Esophagus (tissue), 2 donors: Measurements from ENCODE around the gene DROSHA. TPM values are rescaled to one million over a fixed set of nuclear protein-coding genes. Genes with fewer than 3 reads are reported as not detected.
"Not testable (repeated sequence)": the region's sequence is repeated elsewhere in the genome, so short reads cannot be mapped to it uniquely, and the experiment has no call there.

Experiments used
- H3K27ac ChIP-seq, 2 donors: one replicate each; pipeline ENCODE4 v1.5.1; 2013; ENCODE audit warnings: low read depth in 2 of 2, mild to moderate bottlenecking in 2 of 2, inconsistent platforms in 1 of 2, low read length in 1 of 2, moderate library complexity in 1 of 2
- H3K27me3 ChIP-seq, 2 donors: one replicate each; pipeline ENCODE4 v1.6.1; 2013; ENCODE audit warnings: low read length in 2 of 2, control low read depth in 1 of 2, mild to moderate bottlenecking in 1 of 2; ENCODE audit not compliant: insufficient read depth in 2 of 2, control insufficient read depth in 1 of 2
- H3K36me3 ChIP-seq, 2 donors: one replicate each; pipeline ENCODE4 v1.6.1; 2013; ENCODE audit warnings: low read length in 1 of 2; ENCODE audit not compliant: control insufficient read depth in 2 of 2, insufficient read depth in 2 of 2
- H3K4me1 ChIP-seq, 2 donors: one replicate each; pipeline ENCODE4 v1.6.1; 2013; ENCODE audit warnings: low read length in 1 of 2; ENCODE audit not compliant: control insufficient read depth in 2 of 2, insufficient read depth in 2 of 2
- H3K4me3 ChIP-seq, 2 donors: one replicate each; pipeline ENCODE4 v1.5.1; 2013; ENCODE audit warnings: low read length in 2 of 2, mild to moderate bottlenecking in 2 of 2, low read depth in 1 of 2, moderate library complexity in 1 of 2
- H3K9me3 ChIP-seq, 2 donors: one replicate each; pipeline ENCODE4 v1.6.1; 2013; ENCODE audit warnings: mild to moderate bottlenecking in 2 of 2, low read depth in 1 of 2, low read length in 1 of 2, moderate library complexity in 1 of 2; ENCODE audit not compliant: control insufficient read depth in 2 of 2, insufficient read depth in 1 of 2
- WGBS, 2 donors: extraction: QIAGEN DNeasy Blood & Tissue Kit; methylation state at CpG; one replicate each; pipeline ENCODE4 v1.1.7; 2013; 5-methylcytosine and 5-hydroxymethylcytosine counted together
- polyA plus RNA-seq, 2 donors: library from polyadenylated mRNA; stranded (reverse); fragments of 200-250 nt; gene quantifications; one replicate each; pipeline ENCODE4 v1.2.3, GENCODE V29; 2013
- donor health status: healthy with polysubstance abuse.
- donor health status: Bipolar disorder and iron deficiency.

The DROSHA gene
- polyA plus RNA-seq = 10 to 100 TPM; 21.8 to 34.6 TPM

DNA sequence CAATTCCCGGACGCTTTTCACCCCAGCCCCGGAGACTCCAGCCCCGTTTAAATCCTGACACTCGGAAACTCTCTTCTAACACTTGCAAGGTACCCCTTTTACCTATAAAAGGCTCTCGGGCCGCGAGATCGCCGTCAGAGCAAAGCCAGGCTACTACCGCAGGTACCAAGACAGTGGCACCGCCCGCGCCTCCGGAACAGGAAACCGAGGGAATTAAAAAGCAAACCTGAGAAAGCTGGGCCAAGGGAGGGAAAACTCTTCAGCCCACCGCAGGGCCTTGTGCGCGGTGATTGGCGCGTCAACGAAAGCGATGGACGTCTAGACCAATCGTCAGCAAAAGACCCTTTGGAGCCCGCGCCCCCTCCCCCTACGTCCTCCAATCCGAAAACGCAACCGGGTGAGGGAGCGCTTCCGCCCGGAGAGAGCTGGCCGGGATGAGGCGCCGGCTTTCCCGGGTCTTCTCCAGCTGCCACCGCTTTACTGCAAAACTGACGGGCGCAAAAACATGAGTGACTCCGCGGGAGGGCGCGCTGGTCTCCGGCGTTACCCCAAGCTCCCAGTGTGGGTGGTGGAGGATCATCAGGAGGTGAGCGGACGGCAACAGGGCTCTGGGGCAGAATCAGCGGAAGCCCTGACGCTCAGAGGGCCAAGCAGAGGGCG lies at the start of gene DROSHA, which contains the start of gene C5orf22:
TSS of gene DROSHA (minus strand) at position 206 of the 660 bp plus-strand sequence. CDS start 3,034 bp downstream, outside the sequence.
TSS of gene C5orf22 (plus strand) at position 414 of the 660 bp plus-strand sequence. CDS start at position 506, 92 bp downstream.
- Histone ChIP-seq H3K4me1 (peaks cover 3 to 4% of the 10 kb centered on the region in 2 donors), H3K27me3 (no peaks in the 10 kb centered on the region), H3K4me3 (peak within 1 kb of the TSS; percentile 76 to 91), H3K36me3 (peaks cover 4 to 19% of the 10 kb centered on the region in 2 donors), H3K27ac (peak within 1 kb of the TSS; percentile 78 to 93), H3K9me3 (no peaks in the 10 kb centered on the region)
- WGBS, 2 donors = 0% methylated on average over 52 of the region's 52 CpGs

DNA sequence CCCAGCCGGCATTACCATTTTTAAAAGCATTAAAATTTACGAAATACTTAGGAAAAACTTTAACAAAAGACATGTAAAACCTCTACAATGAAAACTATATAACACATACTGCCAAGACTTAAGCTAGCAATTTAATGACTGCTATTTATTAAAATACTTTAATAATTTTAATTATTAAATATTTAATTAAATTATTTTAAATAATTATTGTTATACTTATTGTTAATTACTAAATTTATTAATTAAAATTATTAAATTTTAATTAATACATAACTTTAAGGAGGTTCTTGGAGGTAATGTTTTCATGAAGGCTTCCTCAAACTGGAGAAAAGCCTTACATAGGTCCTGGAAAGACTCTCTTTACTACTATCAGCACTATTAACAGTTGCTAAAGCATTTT lies 47.7 kb upstream of the DROSHA start:
- Histone ChIP-seq H3K9me3 (no peaks in the 10 kb centered on the region), H3K36me3 (no peaks in the 10 kb centered on the region), H3K27me3 (no peaks in the 10 kb centered on the region), H3K4me3 (no peak overlapping the region), H3K4me1 (no peaks in the 10 kb centered on the region), H3K27ac (no peak overlapping the region)
- 89 to 91% methylated on average over 2 of the region's 2 CpGs for WGBS, 2 donors

DNA sequence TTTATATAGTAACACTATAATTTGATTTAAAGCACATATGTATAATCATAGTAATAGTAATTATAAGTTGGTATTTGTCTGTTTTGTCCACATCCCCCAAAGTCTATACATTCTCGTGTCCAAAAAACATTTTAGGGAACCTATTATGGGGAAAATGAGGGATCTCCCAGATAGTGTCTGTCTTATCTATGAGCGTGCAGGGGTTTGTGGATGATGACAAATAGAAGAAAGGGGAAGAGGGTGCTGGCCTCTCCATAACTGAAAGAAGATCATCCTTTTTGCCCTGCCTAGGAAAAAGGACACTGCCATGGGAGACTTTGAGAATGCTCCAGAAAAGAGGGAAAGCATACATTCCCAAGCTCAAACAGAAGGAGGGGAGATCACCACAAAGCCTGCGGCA lies 45.5 kb upstream of the DROSHA start:
- 82 to 85% methylated on average over 3 of the region's 3 CpGs for WGBS, 2 donors

DNA sequence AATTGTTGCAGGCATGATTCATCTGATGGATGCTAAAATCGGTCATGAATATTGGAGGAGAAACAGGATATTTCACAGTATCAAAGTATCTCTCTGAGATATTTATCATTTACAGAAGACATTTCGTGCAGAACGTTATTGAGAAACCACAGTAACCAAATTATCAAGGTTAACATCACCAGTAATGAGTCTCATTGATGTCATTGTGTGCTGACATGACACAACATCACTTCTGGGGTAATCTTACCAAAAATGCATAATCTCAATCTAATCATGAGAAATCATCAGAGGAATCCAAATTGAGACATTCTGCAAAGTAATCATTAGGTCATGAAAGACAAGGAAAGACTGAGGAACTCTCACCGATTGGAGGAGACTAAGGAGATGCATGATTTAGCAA lies 42.9 kb upstream of the DROSHA start:
- Histone ChIP-seq H3K9me3 (no peaks in the 10 kb centered on the region), H3K27ac (no peak overlapping the region), H3K4me1 (no peaks in the 10 kb centered on the region), H3K4me3 (no peak overlapping the region), H3K36me3 (no peaks in the 10 kb centered on the region), H3K27me3 (no peaks in the 10 kb centered on the region)
- WGBS, 2 donors = 76 to 79% methylated on average over 4 of the region's 4 CpGs

More for the DNA sequence above, 45.5 kb upstream of the DROSHA start:
- Histone ChIP-seq H3K36me3 (no peaks in the 10 kb centered on the region), H3K4me1 (no peaks in the 10 kb centered on the region), H3K9me3 (no peaks in the 10 kb centered on the region), H3K27me3 (no peaks in the 10 kb centered on the region), H3K27ac (no peak overlapping the region), H3K4me3 (no peak overlapping the region)

DNA sequence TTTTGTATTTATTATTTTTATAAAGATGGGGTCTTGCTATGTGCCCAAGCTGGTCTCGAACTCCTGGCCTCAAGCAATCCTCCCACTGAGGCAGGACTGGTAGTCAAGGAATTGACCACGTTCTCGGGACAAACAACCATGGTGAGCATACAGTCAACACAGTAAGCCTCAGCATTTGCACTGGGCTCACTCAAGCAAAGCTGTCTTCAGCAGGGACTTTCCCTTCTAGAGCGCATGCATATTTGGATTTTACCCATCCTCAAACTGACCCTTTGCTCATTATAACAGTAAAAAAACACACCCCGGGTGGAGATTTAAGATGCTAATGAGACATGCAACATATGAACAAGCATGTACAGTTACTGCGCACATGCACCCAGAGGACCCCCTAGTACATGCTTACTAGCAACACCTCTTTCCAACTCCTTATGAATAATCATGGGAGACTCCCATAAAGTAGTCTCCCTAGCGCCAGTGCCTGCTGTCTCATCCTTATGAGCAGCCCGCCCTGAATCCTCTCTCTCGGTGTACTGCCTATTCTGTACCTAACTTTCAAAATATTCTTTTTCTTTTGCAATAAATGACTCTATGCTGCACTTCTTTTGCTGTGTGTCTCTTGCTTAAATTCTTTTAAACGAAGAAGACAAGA lies 41.7 kb upstream of the DROSHA start:
- no peaks in the 10 kb centered on the region for H3K27me3 ChIP-seq
- H3K27ac ChIP-seq = no peak overlapping the region
- H3K4me3 ChIP-seq = no peak overlapping the region
- H3K4me1 ChIP-seq = no peaks in the 10 kb centered on the region
- no peaks in the 10 kb centered on the region for H3K9me3 ChIP-seq
- WGBS, 2 donors = 89 to 93% methylated on average over 10 of the region's 10 CpGs
- no peaks in the 10 kb centered on the region for H3K36me3 ChIP-seq

GRCh38 chr5:31569068-31569467 lies 37.2 kb upstream of the DROSHA start:
- peaks cover 5% of the 10 kb centered on the region in 2 donors for H3K9me3 ChIP-seq
- H3K36me3 ChIP-seq = peaks cover 0 to 2% of the 10 kb centered on the region in 2 donors
- H3K27me3 ChIP-seq = no peaks in the 10 kb centered on the region
- H3K27ac ChIP-seq = no peak overlapping the region
- no peak overlapping the region for H3K4me3 ChIP-seq
- H3K4me1 ChIP-seq = no peaks in the 10 kb centered on the region

DNA sequence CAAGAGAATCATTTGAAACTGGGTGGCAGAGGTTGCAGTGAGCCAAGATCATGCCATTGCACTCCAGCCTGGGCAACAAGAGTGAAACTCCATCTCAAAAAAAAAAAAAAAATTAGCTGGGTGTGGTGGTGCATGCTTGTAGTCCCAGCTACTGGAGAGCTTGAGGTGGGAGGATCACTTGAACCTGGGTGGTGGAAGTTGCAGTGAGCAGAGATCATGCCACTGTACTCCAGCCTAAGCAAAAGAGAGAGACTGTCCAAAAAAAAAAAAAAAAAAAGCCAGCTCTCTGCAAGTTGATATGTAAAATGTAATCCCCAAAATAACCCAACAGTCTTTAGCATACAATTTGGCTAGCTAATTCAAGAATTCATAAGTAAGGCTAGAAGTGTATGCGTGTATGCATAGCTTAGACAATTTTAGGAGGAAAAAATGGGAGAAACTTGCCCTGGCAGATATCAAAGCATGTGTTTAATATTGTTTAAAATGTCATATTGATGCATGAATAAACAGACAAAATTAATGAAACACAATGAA lies 36.5 kb upstream of the DROSHA start:
- H3K36me3 ChIP-seq = peaks cover 0 to 2% of the 10 kb centered on the region in 2 donors
- no peak overlapping the region for H3K27ac ChIP-seq
- H3K9me3 ChIP-seq = peaks cover 5% of the 10 kb centered on the region in 2 donors
- no peaks in the 10 kb centered on the region for H3K27me3 ChIP-seq
- H3K4me3 ChIP-seq = no peak overlapping the region
- no peaks in the 10 kb centered on the region for H3K4me1 ChIP-seq
- WGBS, 2 donors = 75 to 96% methylated on average over 1 of the region's 1 CpG

GRCh38 chr5:31566362-31566761 lies 34.5 kb upstream of the DROSHA start:
- H3K4me3 ChIP-seq, H3K9me3 ChIP-seq, H3K27me3 ChIP-seq, H3K4me1 ChIP-seq, H3K27ac ChIP-seq, H3K36me3 ChIP-seq: not testable (repeated sequence)
- WGBS, 2 donors = 88 to 93% methylated on average over 3 of the region's 3 CpGs

- 33 to 48% methylated on average over 4 of the region's 4 CpGs for WGBS, 2 donors
- no peaks in the 10 kb centered on the region for H3K4me1 ChIP-seq
- no peak overlapping the region for H3K4me3 ChIP-seq
- peaks cover 5 to 7% of the 10 kb centered on the region in 2 donors for H3K9me3 ChIP-seq
- no peaks in the 10 kb centered on the region for H3K27me3 ChIP-seq
- H3K36me3 ChIP-seq = peaks cover 0 to 2% of the 10 kb centered on the region in 2 donors
- H3K27ac ChIP-seq = no peak overlapping the region
These were observed 31.3 kb upstream of the DROSHA start for GRCh38 chr5:31563216-31563615.
